ENCODE measurements around the gene TCF20. TPM values are rescaled to one million over a fixed set of nuclear protein-coding genes. Genes with fewer than 3 reads are reported as not detected.

TCF20 gene
- total and polyA plus RNA-seq, 4 experiments from 2014 or later: 0.72 to 93.4 (median 46.8) TPM

- H3K27me3 Mint-ChIP-seq: no peaks in the 10 kb centered on the region
- no peaks in the 10 kb centered on the region for H3K9me3 Mint-ChIP-seq
- intact Hi-C loops (cut with micrococcal nuclease): no loop called here
- peak; percentile 43 to 52 (median 48) for DNase-seq
- no peak overlapping the region for H3K4me3 ChIP-seq (ENCODE audit: low read length in 2 of 2)
- peaks cover 57% of the 10 kb centered on the region for H3K4me1 ChIP-seq (ENCODE audit: insufficient read depth, low read length)
- H3K4me3 Mint-ChIP-seq: peak overlapping the region in 6 of 8 donors; percentile 25 to 71 (median 53)
- peaks cover 36 to 76% (median 51%) of the 10 kb centered on the region in 4 donors for H3K4me1 Mint-ChIP-seq
- H3K27ac Mint-ChIP-seq: peak overlapping the region; percentile 27 to 87 (median 78)
- H3K9me3 ChIP-seq (ENCODE audit: control insufficient read depth in 1 of 2, low read length in 2 of 2): no peaks in the 10 kb centered on the region
- no peaks in the 10 kb centered on the region for H3K36me3 Mint-ChIP-seq
- POLR2A ChIA-PET (ENCODE audit: partially characterized antibody): interaction anchor here (1.2 kb wide), 1 partner anchor 10 kb away, joined by 4 read pairs; no protein-coding TSS in a partner anchor
- H3K27me3 ChIP-seq (ENCODE audit: insufficient read depth, low read length): no peaks in the 10 kb centered on the region
- CTCF ChIA-PET (ENCODE audit: partially characterized antibody): interaction anchor here (1.4 kb wide), 1 partner anchor 10 kb away, joined by 4 read pairs; no protein-coding TSS in a partner anchor
- no peaks in the 10 kb centered on the region for H3K36me3 ChIP-seq (ENCODE audit: insufficient read depth, low read length)
- peak overlapping the region; percentile 26 for H3K27ac ChIP-seq (ENCODE audit: low read depth, low read length)
Measured at GRCh38 chr22:42294034-42294985, 23.9 kb upstream of the TCF20 start.

- DNase-seq: no peak
- Histone ChIP-seq H3K9me3 (ENCODE audit: control insufficient read depth in 1 of 2, low read length in 2 of 2) (no peaks in the 10 kb centered on the region), H3K4me3 (ENCODE audit: low read length in 2 of 2) (no peak overlapping the region), H3K4me1 (ENCODE audit: insufficient read depth, low read length) (peaks cover 43% of the 10 kb centered on the region), H3K27me3 (ENCODE audit: insufficient read depth, low read length) (no peaks in the 10 kb centered on the region), H3K27ac (ENCODE audit: low read depth, low read length) (no peak overlapping the region), H3K36me3 (ENCODE audit: insufficient read depth, low read length) (no peaks in the 10 kb centered on the region)
- intact Hi-C loops (cut with micrococcal nuclease): no loop called here
- no peaks in the 10 kb centered on the region for H3K9me3 Mint-ChIP-seq
- ChIA-PET POLR2A (ENCODE audit: partially characterized antibody) (interaction anchor here (0.6 to 1.2 kb wide), 2 partner anchors 9 to 49 kb away, joined by 3 to 4 read pairs; no protein-coding TSS in a partner anchor), CTCF (ENCODE audit: partially characterized antibody) (interaction anchor here (1.4 kb wide), 1 partner anchor 11 kb away, joined by 4 read pairs; no protein-coding TSS in a partner anchor)
- H3K36me3 Mint-ChIP-seq: no peaks in the 10 kb centered on the region
- no peaks in the 10 kb centered on the region for H3K27me3 Mint-ChIP-seq
- peaks cover 26 to 70% (median 43%) of the 10 kb centered on the region in 4 donors for H3K4me1 Mint-ChIP-seq
- peak overlapping the region in 2 of 8 donors; percentile 9 to 52 for H3K4me3 Mint-ChIP-seq
- H3K27ac Mint-ChIP-seq: peak overlapping the region in 3 of 7 donors; percentile 70 to 87 (median 80)
Measured at GRCh38 chr22:42292732-42293520, 22.5 kb upstream of the TCF20 start.

- peak overlapping the region in 5 of 7 donors; percentile 12 to 81 (median 37) for H3K27ac Mint-ChIP-seq
- peaks cover 28 to 69% (median 42%) of the 10 kb centered on the region in 4 donors for H3K4me1 Mint-ChIP-seq
Measured at GRCh38 chr22:42291287-42291686, 20.8 kb upstream of the TCF20 start.

DNA sequence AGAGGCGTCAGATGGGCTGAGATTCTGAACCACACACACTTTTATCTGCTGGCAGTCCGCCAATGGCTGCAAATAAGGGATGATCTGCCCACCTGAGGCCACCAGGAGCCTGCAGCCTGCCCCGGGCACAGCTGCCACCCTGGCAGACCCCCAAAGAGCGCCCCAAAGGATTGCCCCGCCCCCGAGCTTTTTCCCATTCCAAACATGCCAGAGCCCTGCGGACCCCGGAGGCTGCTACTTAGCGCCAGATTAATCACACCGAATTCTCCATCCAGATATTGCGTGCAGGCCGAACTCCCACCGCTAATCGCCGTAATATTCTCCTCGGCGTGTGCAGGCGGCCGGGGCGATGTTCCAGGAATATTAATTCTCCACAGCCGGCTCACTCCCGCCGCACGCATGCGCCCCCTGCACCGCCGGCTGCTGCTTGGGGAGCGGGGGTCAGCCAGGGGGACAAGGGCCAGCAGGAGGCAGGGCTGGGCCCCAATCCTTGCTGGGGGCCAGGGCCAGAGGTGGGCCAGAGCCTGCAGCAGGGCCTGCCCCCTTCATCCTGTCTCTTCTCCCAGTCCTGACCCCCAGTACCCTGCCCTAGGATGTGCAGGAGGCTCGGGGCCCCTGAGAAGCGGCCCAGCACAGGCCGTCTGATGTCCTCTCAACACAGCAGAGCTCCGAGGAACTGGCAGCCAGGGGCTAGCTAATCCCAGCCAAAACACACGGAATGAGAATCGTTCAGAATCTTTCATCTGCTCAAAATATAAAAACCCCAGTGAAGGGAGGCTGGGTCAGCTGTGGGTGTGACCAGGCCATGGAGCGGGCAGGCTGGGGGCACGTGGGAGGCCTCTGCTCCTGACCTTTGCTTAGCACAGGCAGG, 19.5 kb upstream of the TCF20 start:
- intact Hi-C loops (cut with micrococcal nuclease): no loop called here
- Mint-ChIP-seq H3K9me3 (no peaks in the 10 kb centered on the region), H3K27ac (no peak overlapping the region), H3K27me3 (no peaks in the 10 kb centered on the region), H3K4me3 (no peak overlapping the region), H3K36me3 (no peaks in the 10 kb centered on the region), H3K4me1 (peaks cover 32 to 70% (median 45%) of the 10 kb centered on the region in 4 donors)
- Histone ChIP-seq H3K27me3 (ENCODE audit: insufficient read depth, low read length) (no peaks in the 10 kb centered on the region), H3K27ac (ENCODE audit: low read depth, low read length) (no peak overlapping the region), H3K4me1 (ENCODE audit: insufficient read depth, low read length) (peaks cover 49% of the 10 kb centered on the region), H3K9me3 (ENCODE audit: control insufficient read depth in 1 of 2, low read length in 2 of 2) (no peaks in the 10 kb centered on the region), H3K4me3 (ENCODE audit: low read length in 2 of 2) (no peak overlapping the region), H3K36me3 (ENCODE audit: insufficient read depth, low read length) (no peaks in the 10 kb centered on the region)
- no peak for DNase-seq
- POLR2A ChIA-PET (ENCODE audit: partially characterized antibody): no interaction called here
- CTCF ChIA-PET (ENCODE audit: partially characterized antibody): no interaction called here

More at GRCh38 chr22:42291287-42291686, 20.8 kb upstream of the TCF20 start:
- H3K9me3 Mint-ChIP-seq: no peaks in the 10 kb centered on the region
- Histone ChIP-seq H3K9me3 (ENCODE audit: control insufficient read depth in 1 of 2, low read length in 2 of 2) (no peaks in the 10 kb centered on the region), H3K4me1 (ENCODE audit: insufficient read depth, low read length) (peaks cover 42% of the 10 kb centered on the region), H3K27me3 (ENCODE audit: insufficient read depth, low read length) (no peaks in the 10 kb centered on the region), H3K27ac (ENCODE audit: low read depth, low read length) (no peak overlapping the region), H3K4me3 (ENCODE audit: low read length in 2 of 2) (no peak overlapping the region), H3K36me3 (ENCODE audit: insufficient read depth, low read length) (no peaks in the 10 kb centered on the region)
- ChIA-PET CTCF (ENCODE audit: partially characterized antibody) (no interaction called here), POLR2A (ENCODE audit: partially characterized antibody) (no interaction called here)
- no peaks in the 10 kb centered on the region for H3K27me3 Mint-ChIP-seq
- no peaks in the 10 kb centered on the region for H3K36me3 Mint-ChIP-seq
- intact Hi-C loops (cut with micrococcal nuclease): no loop called here
- no peak for DNase-seq
- no peak overlapping the region for H3K4me3 Mint-ChIP-seq

- POLR2A ChIA-PET (ENCODE audit: partially characterized antibody): no interaction called here
- Mint-ChIP-seq H3K4me1 (peaks cover 26 to 65% (median 41%) of the 10 kb centered on the region in 4 donors), H3K27me3 (no peaks in the 10 kb centered on the region)
Measured at GRCh38 chr22:42288791-42289190, 18.3 kb upstream of the TCF20 start.

GRCh38 chr22:42287174-42287890, 16.9 kb upstream of the TCF20 start:
- H3K27me3 ChIP-seq (ENCODE audit: insufficient read depth, low read length): no peaks in the 10 kb centered on the region
- no peak for DNase-seq
- no peaks in the 10 kb centered on the region for H3K36me3 Mint-ChIP-seq
- intact Hi-C loops (cut with micrococcal nuclease): no loop called here
- no peak overlapping the region for H3K4me3 Mint-ChIP-seq
- no peaks in the 10 kb centered on the region for H3K9me3 ChIP-seq (ENCODE audit: control insufficient read depth in 1 of 2, low read length in 2 of 2)
- peak overlapping the region in 5 of 7 donors; percentile 37 to 59 (median 43) for H3K27ac Mint-ChIP-seq
- no peaks in the 10 kb centered on the region for H3K27me3 Mint-ChIP-seq
- no peaks in the 10 kb centered on the region for H3K9me3 Mint-ChIP-seq
- no peak overlapping the region for H3K4me3 ChIP-seq (ENCODE audit: low read length in 2 of 2)
- POLR2A ChIA-PET (ENCODE audit: partially characterized antibody): no interaction called here
- H3K27ac ChIP-seq (ENCODE audit: low read depth, low read length): no peak overlapping the region
- peaks cover 48% of the 10 kb centered on the region for H3K4me1 ChIP-seq (ENCODE audit: insufficient read depth, low read length)
- CTCF ChIA-PET (ENCODE audit: partially characterized antibody): interaction anchor here (0.5 to 1.3 kb wide), 4 partner anchors 9 to 452 kb away, joined by 3 read pairs; no protein-coding TSS in a partner anchor
- H3K4me1 Mint-ChIP-seq: peaks cover 26 to 63% (median 40%) of the 10 kb centered on the region in 4 donors
- no peaks in the 10 kb centered on the region for H3K36me3 ChIP-seq (ENCODE audit: insufficient read depth, low read length)

More at GRCh38 chr22:42288791-42289190, 18.3 kb upstream of the TCF20 start:
- Histone ChIP-seq H3K9me3 (ENCODE audit: control insufficient read depth in 1 of 2, low read length in 2 of 2) (no peaks in the 10 kb centered on the region), H3K27ac (ENCODE audit: low read depth, low read length) (no peak overlapping the region), H3K27me3 (ENCODE audit: insufficient read depth, low read length) (no peaks in the 10 kb centered on the region), H3K36me3 (ENCODE audit: insufficient read depth, low read length) (no peaks in the 10 kb centered on the region), H3K4me3 (ENCODE audit: low read length in 2 of 2) (no peak overlapping the region), H3K4me1 (ENCODE audit: insufficient read depth, low read length) (peaks cover 49% of the 10 kb centered on the region)
- intact Hi-C loops (cut with micrococcal nuclease): no loop called here
- DNase-seq: no peak
- H3K27ac Mint-ChIP-seq: peak overlapping the region in 1 of 7 donors; percentile 39
- CTCF ChIA-PET (ENCODE audit: partially characterized antibody): no interaction called here
- H3K4me3 Mint-ChIP-seq: no peak overlapping the region
- H3K36me3 Mint-ChIP-seq: no peaks in the 10 kb centered on the region
- H3K9me3 Mint-ChIP-seq: no peaks in the 10 kb centered on the region
